ENCODE results near the gene CLDN34.

- TF ChIP-seq TAF1 (IDR thresholded peaks at IDR 0.05; ENCODE audit: low read depth), result no peak
- no peak for TF ChIP-seq CEBPB (IDR thresholded peaks at IDR 0.05)
- no peak for TF ChIP-seq REST (IDR thresholded peaks at IDR 0.05; ENCODE audit: low read depth)
- no peak for TF ChIP-seq TEAD4 (IDR thresholded peaks at IDR 0.05)
- TF ChIP-seq RAD21 (IDR thresholded peaks at IDR 0.05; ENCODE audit: low read depth), result no peak
- TF ChIP-seq ZBTB7A (IDR thresholded peaks at IDR 0.05; ENCODE audit: low read depth), result no peak
Observed at GRCh38 chrX:9927698-9928482, 39.3 kb upstream of the CLDN34 start.
